Measurements from ENCODE around the gene NEAT1. TPM values are rescaled to one million over a fixed set of nuclear protein-coding genes. Genes with fewer than 3 reads are reported as not detected.
A peak's percentile ranks its signal among the peaks of the same experiment; 100 is the strongest.

NEAT1 gene
- total RNA-seq, 1 experiment from 2014 or later, result 564 TPM

DNA sequence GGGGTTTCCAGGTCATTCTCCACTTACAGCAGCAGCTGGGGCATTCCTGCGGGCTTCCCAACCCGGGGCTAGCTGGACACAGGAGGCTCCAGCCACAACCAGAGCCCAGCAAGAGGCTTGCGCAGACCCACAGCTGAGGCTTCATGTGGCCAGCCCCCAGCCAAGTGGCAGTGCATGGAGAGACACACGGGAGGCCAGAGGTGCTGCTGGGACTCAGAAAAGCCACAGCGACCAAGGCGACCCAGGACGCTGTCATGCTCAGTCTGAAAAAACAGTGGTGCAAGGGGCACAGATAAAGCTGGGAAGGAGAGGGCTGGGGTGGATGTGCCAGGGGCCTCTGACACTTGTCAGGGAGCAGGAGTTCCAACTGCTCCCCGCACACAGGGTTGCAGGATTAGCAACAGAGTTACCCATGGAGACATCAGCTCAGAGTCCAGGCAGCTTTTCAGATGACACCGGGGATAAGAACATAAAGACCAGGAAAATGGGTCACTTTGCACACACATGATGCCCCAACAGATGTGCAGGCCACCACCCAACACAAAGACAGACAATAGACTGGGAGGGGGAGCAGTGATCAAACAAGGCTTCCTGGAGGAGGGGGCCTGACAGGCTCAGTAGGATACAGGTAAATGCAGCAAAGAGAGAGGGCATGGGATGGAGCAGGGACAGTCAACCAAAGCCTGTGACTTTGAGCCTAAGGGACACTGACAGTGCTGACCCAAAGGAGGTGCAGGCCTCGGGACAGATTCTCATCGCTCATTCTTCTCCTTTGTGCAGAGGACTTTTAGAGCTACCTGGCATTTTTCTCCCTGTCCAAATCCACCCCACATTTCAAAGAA, 6.9 kb upstream of the NEAT1 start:
- no peaks in the 10 kb centered on the region for H3K27me3 ChIP-seq (ENCODE audit: insufficient read depth, low read length)
- intact Hi-C loops (cut with micrococcal nuclease), result loop anchor here (1.0 kb wide), 3 partner anchors 18 to 95 kb away; no protein-coding TSS in a partner anchor
- peaks cover 5% of the 10 kb centered on the region for H3K79me2 ChIP-seq (ENCODE audit: insufficient read depth, low read length)
- POLR2A ChIA-PET, result interaction anchor here (0.9 to 15.5 kb wide), 10 partner anchors 11 to 83 kb away, joined by 3 to 910 read pairs (median 4); partner anchors contain the start of genes MALAT1 and SLC25A45
- CTCF ChIA-PET, result interaction anchor here (0.7 to 3.9 kb wide), 11 partner anchors 13 to 125 kb away, joined by 3 to 37 read pairs (median 5); no protein-coding TSS in a partner anchor
- peaks cover 41 to 52% of the 10 kb centered on the region in 2 experiments for H3K4me1 ChIP-seq (ENCODE audit: control insufficient read depth in 1 of 2, insufficient read depth in 2 of 2, low read length in 2 of 2)
- peak overlapping the region; percentile 95 for H3K9ac ChIP-seq (ENCODE audit: low read length)
- no peaks in the 10 kb centered on the region for H3K9me2 ChIP-seq (ENCODE audit: insufficient read depth)
- TF ChIP-seq, protein P1, sequence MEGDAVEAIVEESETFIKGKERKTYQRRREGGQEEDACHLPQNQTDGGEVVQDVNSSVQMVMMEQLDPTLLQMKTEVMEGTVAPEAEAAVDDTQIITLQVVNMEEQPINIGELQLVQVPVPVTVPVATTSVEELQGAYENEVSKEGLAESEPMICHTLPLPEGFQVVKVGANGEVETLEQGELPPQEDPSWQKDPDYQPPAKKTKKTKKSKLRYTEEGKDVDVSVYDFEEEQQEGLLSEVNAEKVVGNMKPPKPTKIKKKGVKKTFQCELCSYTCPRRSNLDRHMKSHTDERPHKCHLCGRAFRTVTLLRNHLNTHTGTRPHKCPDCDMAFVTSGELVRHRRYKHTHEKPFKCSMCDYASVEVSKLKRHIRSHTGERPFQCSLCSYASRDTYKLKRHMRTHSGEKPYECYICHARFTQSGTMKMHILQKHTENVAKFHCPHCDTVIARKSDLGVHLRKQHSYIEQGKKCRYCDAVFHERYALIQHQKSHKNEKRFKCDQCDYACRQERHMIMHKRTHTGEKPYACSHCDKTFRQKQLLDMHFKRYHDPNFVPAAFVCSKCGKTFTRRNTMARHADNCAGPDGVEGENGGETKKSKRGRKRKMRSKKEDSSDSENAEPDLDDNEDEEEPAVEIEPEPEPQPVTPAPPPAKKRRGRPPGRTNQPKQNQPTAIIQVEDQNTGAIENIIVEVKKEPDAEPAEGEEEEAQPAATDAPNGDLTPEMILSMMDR (IDR thresholded peaks at IDR 0.05 in 2 of 3, conservative IDR thresholded peaks at IDR 0.05 in 1 of 3; ENCODE audit: borderline replicate concordance in 1 of 3, insufficient read depth in 1 of 3, low read depth in 2 of 3, low read length in 2 of 3), result no peak
- TF ChIP-seq RAD21 (IDR thresholded peaks at IDR 0.05; ENCODE audit: low read depth) (no peak), POLR2AphosphoS5 (IDR thresholded peaks at IDR 0.05; ENCODE audit: low read depth, low read length) (no peak; the same call in 1 of the 2 replicates), SP1 (IDR thresholded peaks at IDR 0.05; ENCODE audit: low read depth) (no peak)
- no peak overlapping the region for H3K27ac ChIP-seq (ENCODE audit: low read depth, low read length)
- DNase-seq (ENCODE audit: low read depth, low spot score) (no peak), ATAC-seq (no peak)
- H3K4me2 ChIP-seq (ENCODE audit: low read length), result peak overlapping the region; percentile 96
- no peaks in the 10 kb centered on the region for H4K20me1 ChIP-seq (ENCODE audit: insufficient read depth)
- H3K9me3 ChIP-seq (ENCODE audit: control insufficient read depth in 1 of 2, insufficient read depth in 1 of 2, low read depth in 1 of 2, low read length in 2 of 2), result no peaks in the 10 kb centered on the region
- RAD21 ChIA-PET (ENCODE audit: low non-redundant PET in 1 of 2, low total read pairs in 2 of 2, uncharacterized antibody in 2 of 2, unreplicated experiment in 2 of 2), result interaction anchor here (0.8 to 2.4 kb wide), 8 partner anchors 9 to 95 kb away, joined by 3 to 14 read pairs (median 4); no protein-coding TSS in a partner anchor
- peak overlapping the region; percentile 7 to 29; a peak in 1 of 4 replicates for H3K4me3 ChIP-seq (replicated peaks in 1 of 2; ENCODE audit: low read depth in 1 of 2, low read length in 2 of 2)
- H3K36me3 ChIP-seq (ENCODE audit: control insufficient read depth in 1 of 2, insufficient read depth in 2 of 2, low read length in 2 of 2), result peaks cover 0 to 3% of the 10 kb centered on the region in 2 experiments; a peak in 2 of 4 replicates
- no TSS peak for BruUV-seq (replicated peaks)
- peak overlapping the region; percentile 49 for H2AFZ ChIP-seq (ENCODE audit: low read depth, low read length, poor library complexity, severe bottlenecking)
